Skeletal muscle satellite cell (primary cell): ENCODE data around the gene USP9Y. TPM values are rescaled to one million over a fixed set of nuclear protein-coding genes. Genes with fewer than 3 reads are reported as not detected.
"Not testable (repeated sequence)": the region's sequence is repeated elsewhere in the genome, so short reads cannot be mapped to it uniquely, and the experiment has no call there.

ENCODE experiments used
- H3K27me3 ChIP-seq: 2 replicates; pipeline ENCODE4 v1.7.0; 2013; ENCODE audit warnings: low read length; ENCODE audit not compliant: control insufficient read depth, insufficient read depth
- H3K36me3 ChIP-seq: 2 replicates; pipeline ENCODE4 v1.7.0; 2013; ENCODE audit warnings: mild to moderate bottlenecking, control low read depth, low read length; ENCODE audit not compliant: insufficient read depth
- H3K4me1 ChIP-seq: 2 replicates; pipeline ENCODE4 v1.7.0; 2013; ENCODE audit warnings: low read length; ENCODE audit not compliant: control insufficient read depth, insufficient read depth
- H3K4me2 ChIP-seq: 2 replicates; pipeline ENCODE4 v1.7.0; 2013; ENCODE audit warnings: mild to moderate bottlenecking, low read length
- H3K4me3 ChIP-seq: 2 replicates; pipeline ENCODE4 v1.7.0; 2013; ENCODE audit warnings: low read length
- H3K9ac ChIP-seq: 2 replicates; pipeline ENCODE4 v1.7.0; 2013; ENCODE audit warnings: mild to moderate bottlenecking, low read depth, low read length, moderate library complexity
- H3K9me3 ChIP-seq: replicated peaks from 2 replicates; pipeline ENCODE4 v1.7.0; 2013; ENCODE audit warnings: mild to moderate bottlenecking, control low read depth, low read length
- total RNA-seq: library from RNA; depleted of rRNA; stranded (reverse); fragments of >200 nt; gene quantifications from 2 replicates; pipeline ENCODE4 v1.2.3, GENCODE V29; 2012; rRNA removed

USP9Y gene, protein sequence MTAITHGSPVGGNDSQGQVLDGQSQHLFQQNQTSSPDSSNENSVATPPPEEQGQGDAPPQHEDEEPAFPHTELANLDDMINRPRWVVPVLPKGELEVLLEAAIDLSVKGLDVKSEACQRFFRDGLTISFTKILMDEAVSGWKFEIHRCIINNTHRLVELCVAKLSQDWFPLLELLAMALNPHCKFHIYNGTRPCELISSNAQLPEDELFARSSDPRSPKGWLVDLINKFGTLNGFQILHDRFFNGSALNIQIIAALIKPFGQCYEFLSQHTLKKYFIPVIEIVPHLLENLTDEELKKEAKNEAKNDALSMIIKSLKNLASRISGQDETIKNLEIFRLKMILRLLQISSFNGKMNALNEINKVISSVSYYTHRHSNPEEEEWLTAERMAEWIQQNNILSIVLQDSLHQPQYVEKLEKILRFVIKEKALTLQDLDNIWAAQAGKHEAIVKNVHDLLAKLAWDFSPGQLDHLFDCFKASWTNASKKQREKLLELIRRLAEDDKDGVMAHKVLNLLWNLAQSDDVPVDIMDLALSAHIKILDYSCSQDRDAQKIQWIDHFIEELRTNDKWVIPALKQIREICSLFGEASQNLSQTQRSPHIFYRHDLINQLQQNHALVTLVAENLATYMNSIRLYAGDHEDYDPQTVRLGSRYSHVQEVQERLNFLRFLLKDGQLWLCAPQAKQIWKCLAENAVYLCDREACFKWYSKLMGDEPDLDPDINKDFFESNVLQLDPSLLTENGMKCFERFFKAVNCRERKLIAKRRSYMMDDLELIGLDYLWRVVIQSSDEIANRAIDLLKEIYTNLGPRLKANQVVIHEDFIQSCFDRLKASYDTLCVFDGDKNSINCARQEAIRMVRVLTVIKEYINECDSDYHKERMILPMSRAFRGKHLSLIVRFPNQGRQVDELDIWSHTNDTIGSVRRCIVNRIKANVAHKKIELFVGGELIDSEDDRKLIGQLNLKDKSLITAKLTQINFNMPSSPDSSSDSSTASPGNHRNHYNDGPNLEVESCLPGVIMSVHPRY (N-terminal part only)
- total RNA-seq: 13.1 TPM in 1 of 2 replicates, not detected in the other

DNA sequence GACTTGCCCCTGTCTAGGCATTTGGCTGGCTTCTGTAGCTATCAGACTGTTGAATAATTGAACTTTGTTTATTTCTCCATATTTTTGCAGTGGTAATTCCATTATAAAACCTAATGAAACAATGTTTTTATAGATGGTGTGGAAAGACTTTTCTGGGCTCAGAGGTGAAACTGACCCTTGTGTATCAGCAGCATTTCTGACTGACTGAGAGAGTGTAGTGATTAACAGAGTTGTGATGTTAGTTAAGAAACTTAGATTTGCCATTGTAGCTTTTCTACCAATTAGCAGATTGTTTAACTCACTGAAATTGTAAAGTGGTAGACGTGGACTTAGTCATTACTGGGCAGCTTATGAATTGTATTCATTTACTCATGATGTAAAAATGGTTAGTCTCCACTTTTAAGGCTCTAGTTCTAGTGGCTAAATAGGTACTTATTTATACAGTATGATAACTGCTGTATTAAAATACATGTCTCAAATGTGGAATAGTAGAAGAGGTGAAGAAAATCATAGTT is at the start of gene USP9Y:
USP9Y (plus strand) TSS at position 51 of the 515 bp plus-strand sequence. CDS start 8,217 bp downstream, outside the sequence.
- no peak within 1 kb of the TSS for H3K4me2 ChIP-seq
- H3K9me3 ChIP-seq: no peaks in the 10 kb centered on the region
- no peak within 1 kb of the TSS for H3K9ac ChIP-seq
- H3K4me3 ChIP-seq: no peak within 1 kb of the TSS
- no peaks in the 10 kb centered on the region for H3K36me3 ChIP-seq
- H3K4me1 ChIP-seq: no peaks in the 10 kb centered on the region
- no peaks in the 10 kb centered on the region for H3K27me3 ChIP-seq

DNA sequence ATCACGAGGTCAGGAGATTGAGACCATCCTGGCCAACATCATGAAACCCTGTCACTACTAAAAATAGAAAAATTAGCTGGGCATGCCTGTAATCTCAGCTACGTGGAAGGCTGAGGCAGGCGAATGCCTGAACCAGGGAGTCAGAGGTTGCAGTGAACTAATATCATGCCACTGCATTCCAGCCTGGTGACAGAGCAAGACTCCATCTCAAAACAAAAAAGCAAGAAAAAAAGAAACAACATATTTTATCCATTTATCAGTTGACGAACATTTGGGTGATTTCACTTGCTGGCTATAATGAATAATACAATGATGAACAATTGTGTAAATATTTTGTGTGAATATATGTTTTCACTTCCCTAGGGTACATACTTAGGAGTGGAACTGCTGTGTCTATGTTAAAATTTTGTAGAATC is 49.4 kb upstream of the USP9Y start:
- Histone ChIP-seq H3K36me3 (no peaks in the 10 kb centered on the region), H3K27me3 (no peaks in the 10 kb centered on the region), H3K4me2 (no peak overlapping the region), H3K4me3 (no peak overlapping the region), H3K9me3 (no peaks in the 10 kb centered on the region), H3K9ac (no peak overlapping the region), H3K4me1 (no peaks in the 10 kb centered on the region)

DNA sequence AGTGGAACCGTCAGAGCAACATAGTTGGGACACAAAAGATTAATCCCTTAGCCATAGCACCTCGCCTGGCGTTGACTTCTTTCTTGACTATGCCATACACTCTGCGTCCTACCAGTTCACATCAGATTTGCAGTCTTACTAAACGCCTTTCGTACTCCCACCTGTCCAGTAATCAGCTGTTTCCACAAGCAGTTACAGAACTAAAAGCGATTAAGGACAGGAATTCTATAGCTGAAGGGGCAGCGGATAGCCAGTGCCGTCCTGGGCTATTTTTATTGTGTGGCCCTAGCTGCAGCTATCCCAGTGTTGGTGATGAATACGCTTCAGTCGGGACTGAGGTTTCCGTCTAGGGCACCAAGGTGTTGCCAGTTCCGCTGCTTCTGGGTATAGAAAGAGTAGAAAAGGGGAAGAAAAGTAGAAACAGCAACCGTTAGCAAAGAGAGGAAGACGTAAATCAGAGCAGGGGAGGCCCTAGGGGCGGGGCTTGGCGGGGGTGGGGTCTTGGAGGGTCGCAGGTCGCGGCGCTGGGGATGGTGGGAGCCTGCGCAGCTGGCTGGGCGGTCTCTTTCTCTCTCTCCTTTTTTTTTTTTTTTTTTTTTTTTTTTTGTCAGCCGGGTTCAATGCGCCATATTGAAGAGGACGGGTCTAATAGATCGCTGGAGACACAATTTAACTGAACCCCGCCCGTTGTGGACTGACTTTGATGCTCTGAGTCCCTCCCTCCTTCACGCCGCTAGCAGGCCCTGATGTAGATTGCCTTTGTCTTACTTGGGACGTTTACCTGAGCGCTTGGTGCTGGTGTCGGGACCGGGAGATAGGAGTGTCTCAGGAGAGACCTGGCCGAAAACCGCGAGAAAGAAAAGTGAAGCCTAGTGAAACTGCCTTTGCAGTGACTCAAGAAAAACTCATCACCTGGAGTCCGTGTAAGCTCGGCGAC is 39.0 kb upstream of the USP9Y start:
- Histone ChIP-seq H3K4me2 (no peak overlapping the region), H3K4me1 (no peaks in the 10 kb centered on the region), H3K27me3 (no peaks in the 10 kb centered on the region), H3K36me3 (no peaks in the 10 kb centered on the region), H3K9me3 (no peaks in the 10 kb centered on the region), H3K9ac (no peak overlapping the region), H3K4me3 (no peak overlapping the region)

DNA sequence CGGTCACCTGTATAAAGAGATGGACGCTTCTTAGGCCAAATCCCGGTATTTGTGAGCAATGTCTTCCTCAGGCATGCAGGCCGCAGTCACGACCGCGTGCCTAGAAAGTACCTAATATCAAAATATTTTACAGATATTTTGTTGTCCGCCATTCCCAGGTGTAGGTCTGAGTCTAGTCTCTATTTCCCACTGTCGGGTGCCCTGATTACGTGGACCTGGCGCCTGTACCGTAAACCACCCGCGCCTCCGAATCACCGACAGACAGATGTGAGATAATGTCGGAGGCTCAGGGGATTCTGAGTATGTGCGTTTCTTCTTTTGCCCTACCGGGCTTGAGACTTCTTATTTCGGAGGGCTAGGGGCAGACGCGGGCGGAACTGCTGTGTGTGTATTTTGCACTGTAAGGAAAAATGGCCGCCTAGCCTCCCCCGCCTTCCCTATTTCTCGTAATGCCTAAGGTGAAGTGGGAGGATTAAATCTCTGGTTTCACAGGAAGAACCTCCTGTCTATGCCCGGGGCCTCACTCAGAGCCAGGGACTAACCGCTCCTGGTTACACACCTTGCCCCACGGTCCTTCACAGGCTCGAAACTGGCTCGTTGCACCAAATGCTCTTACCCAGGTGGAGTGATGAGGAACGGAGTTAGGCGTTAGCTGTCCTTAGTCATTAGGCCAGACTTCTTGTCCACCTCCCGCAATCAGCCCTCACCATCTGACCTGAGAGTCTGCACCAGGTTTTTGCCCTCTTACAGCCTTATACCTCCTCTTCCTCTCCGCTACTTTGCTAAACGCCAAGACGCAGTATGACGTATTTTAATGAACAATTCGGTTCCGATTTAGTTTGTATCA is 38.1 kb upstream of the USP9Y start:
- H3K27me3 ChIP-seq: no peaks in the 10 kb centered on the region
- H3K4me2 ChIP-seq: no peak overlapping the region
- no peaks in the 10 kb centered on the region for H3K9me3 ChIP-seq
- no peaks in the 10 kb centered on the region for H3K36me3 ChIP-seq
- H3K4me1 ChIP-seq: no peaks in the 10 kb centered on the region
- no peak overlapping the region for H3K4me3 ChIP-seq
- H3K9ac ChIP-seq: no peak overlapping the region

DNA sequence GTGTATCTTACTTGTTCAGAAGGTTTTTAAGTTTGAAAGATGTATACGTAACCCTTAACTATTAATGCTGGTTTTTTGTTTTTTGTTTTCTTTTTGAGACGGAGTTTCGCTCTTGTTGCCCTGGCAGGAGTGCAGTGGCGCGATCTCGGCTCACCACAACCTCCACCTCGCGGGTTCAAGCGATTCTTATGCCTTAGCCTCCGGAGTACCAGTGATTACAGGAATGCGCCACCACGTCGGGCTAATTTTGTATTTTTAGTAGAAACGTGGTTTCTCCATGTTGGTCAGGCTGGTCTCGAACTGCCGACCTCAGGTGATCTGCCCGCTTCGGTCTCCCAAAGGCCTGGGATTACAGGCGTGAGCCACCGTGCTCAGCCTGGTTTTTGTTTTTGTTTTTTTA is 37.2 kb upstream of the USP9Y start:
- not testable (repeated sequence) for H3K4me3 ChIP-seq, H3K4me1 ChIP-seq, H3K27me3 ChIP-seq, H3K4me2 ChIP-seq, H3K36me3 ChIP-seq, H3K9me3 ChIP-seq, H3K9ac ChIP-seq

DNA sequence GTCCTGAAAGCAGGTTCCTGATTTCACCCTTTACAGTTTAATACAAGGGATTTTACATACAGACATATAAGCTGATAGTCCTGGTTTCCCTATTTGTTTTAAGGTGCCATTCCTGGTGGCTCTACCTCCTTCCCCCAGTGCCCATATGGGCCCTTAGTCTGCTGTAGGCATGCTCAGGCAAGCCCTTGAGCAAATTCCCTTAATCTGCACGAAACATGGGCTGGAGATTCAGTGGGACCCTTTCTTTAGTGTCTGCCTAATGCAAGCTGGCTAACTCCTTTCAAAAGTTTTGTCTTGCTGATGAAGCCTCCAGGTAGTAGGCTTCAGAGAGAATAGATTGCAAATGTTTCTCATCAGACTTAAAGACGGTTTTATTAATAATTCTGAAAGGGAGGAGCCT is 22.9 kb upstream of the USP9Y start:
- Histone ChIP-seq H3K9me3 (no peaks in the 10 kb centered on the region), H3K36me3 (no peaks in the 10 kb centered on the region), H3K9ac (no peak overlapping the region), H3K27me3 (no peaks in the 10 kb centered on the region), H3K4me2 (no peak overlapping the region), H3K4me3 (no peak overlapping the region), H3K4me1 (no peaks in the 10 kb centered on the region)

DNA sequence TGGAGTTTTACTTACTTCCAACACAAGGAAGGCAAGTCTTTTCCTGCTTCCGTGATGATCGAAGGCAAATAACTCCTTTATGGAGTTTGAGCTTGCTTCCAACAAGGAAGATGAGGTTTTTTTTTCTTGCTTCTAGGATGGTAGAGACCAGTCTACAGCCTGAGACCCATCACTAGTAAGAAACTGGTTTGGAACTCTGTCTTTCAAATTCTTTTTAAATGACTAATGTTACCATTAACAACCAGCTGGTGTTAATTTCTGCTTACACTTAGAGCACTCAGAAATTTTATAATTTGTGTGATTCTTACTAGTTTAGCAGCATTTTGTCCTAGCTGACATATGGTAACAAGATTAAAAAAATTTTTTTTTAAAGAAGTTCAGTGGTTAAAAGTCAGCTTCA is 19.5 kb upstream of the USP9Y start:
- no peaks in the 10 kb centered on the region for H3K9me3 ChIP-seq
- H3K27me3 ChIP-seq: no peaks in the 10 kb centered on the region
- no peak overlapping the region for H3K4me3 ChIP-seq
- no peaks in the 10 kb centered on the region for H3K36me3 ChIP-seq
- H3K9ac ChIP-seq: no peak overlapping the region
- H3K4me2 ChIP-seq: no peak overlapping the region
- H3K4me1 ChIP-seq: no peaks in the 10 kb centered on the region

DNA sequence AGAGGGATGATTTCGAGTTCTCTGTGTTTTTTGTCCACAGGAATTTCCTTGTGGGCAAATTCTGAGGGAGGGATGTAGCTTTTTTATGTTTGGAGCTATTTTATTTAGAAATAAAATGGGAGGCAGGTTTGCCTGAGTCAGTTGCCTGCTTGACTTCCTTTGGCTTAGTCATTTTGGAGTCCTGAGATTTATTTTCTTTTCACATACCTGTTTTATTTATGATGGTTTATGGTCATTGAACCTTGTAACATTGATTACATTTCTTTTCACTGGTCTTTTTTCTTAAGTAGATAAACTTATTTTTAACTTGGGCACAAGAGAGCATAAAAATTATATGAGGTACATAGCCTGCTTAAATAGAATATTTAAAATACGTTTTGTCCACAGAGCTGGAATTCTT is 12.7 kb upstream of the USP9Y start:
- Histone ChIP-seq H3K9ac (no peak overlapping the region), H3K27me3 (no peaks in the 10 kb centered on the region), H3K4me3 (no peak overlapping the region), H3K4me1 (no peaks in the 10 kb centered on the region), H3K4me2 (no peak overlapping the region), H3K9me3 (no peaks in the 10 kb centered on the region), H3K36me3 (no peaks in the 10 kb centered on the region)

DNA sequence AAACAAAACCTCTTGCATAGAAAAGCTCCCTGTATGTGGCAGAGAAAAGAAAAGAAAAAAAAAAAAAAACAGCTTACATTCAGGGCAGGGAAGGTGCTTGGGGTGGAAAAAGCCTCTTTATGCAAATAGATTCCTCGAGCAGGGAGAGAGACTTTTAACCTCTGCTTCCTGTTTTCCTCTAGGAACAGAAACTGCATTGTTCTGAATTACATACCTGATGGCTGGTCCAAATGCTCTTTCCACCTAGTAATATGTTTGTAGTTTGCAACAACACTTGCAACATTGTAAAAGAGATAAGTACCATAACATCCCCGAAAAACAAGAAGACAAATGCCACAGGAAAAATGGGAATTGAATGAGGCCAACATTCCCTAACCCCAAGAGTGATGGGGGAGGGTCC is 944 bp upstream of the USP9Y start:
- Histone ChIP-seq H3K4me2 (no peak overlapping the region), H3K4me1 (no peaks in the 10 kb centered on the region), H3K36me3 (no peaks in the 10 kb centered on the region), H3K27me3 (no peaks in the 10 kb centered on the region), H3K9ac (no peak overlapping the region), H3K9me3 (no peaks in the 10 kb centered on the region), H3K4me3 (no peak overlapping the region)

DNA sequence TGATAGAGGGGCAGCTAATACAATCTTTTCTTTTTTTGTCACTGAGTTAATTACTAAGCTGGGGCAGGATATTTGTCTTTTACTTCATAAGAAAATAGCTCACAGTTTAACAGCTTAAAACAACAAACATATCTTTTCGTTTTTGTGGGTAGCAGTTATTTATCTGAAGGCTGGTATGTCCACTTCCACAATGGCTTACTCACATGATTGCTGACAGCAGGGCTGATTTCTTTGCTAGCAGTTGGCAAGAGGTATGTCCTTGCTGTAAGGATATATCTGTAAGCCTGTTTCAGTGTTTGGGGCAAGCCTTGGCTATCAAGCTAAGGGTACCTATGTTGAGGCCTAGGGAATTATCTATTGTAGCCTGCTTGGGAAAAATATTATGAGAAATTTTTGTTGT is 1.1 kb downstream of the USP9Y start:
- Histone ChIP-seq H3K4me1 (no peaks in the 10 kb centered on the region), H3K36me3 (no peaks in the 10 kb centered on the region), H3K27me3 (no peaks in the 10 kb centered on the region), H3K9me3 (no peaks in the 10 kb centered on the region), H3K9ac (no peak overlapping the region), H3K4me2 (no peak overlapping the region), H3K4me3 (no peak overlapping the region)
